ENCODE measurements around the gene VPS8. TPM values are rescaled to one million over a fixed set of nuclear protein-coding genes. Genes with fewer than 3 reads are reported as not detected.
"Not testable (repeated sequence)": the region's sequence is repeated elsewhere in the genome, so short reads cannot be mapped to it uniquely, and the experiment has no call there.

Gene VPS8
- total RNA-seq, 1 experiment from 2014 or later: 31.4 TPM

DNA sequence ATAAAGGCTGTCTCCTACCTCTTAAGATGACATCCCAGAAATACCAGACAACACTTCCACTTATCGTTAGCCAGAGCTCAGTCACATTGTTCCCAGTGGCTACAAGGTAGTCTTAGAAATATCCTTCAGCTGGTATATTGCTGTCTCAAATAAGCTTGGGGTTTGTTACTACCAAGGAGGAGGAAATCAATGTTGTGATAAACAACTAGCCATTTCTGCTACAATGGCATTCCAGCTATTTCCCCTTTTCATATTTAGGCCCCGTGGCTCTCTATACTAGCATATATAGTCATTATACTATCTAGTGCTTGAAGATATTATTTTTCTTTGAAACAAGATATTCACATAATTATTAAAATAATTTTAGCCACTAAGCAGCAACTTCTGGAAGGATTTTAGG is 56.5 kb downstream of the VPS8 start:
- no peak for DNase-seq (ENCODE audit: low read depth)

DNA sequence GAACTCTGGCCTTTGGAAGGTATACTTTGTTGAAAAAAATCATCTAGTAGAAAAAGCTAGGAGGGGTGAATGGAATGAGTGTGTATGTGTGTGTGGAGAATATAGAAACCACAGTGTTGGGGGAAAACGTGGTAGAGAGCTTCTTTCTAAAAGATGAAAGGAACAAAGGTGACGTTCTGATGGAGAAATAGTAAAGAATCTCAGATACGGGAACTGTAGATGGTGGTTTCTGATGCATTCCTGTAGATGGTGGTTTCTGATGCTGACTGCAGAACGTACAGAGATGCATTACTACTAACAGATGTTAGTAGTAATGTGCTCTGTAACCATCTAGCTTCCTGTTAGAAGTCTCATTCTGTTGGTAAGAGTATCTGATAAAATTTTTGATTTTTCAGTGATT is 60.2 kb downstream of the VPS8 start:
- no peak for DNase-seq (ENCODE audit: low read depth)

DNA sequence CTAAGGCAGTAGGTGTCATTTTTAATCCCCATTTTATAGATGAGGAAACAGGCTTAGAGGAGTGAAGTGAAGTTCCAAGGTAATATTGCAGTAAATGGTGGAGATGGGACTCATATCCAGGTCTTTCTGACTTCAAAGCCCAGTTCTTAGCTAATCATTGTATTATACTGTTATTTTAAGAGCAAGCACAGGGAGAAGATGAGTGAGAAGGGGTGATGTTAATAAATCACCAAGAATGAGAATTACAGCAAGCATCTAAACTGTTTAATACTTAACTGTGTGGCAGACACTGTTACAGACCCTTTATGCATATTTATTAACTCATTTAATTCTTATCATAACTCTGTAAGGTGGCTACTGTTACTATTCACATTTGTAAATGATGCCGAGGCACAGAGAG is 61.2 kb downstream of the VPS8 start:
- DNase-seq (ENCODE audit: low read depth): no peak

DNA sequence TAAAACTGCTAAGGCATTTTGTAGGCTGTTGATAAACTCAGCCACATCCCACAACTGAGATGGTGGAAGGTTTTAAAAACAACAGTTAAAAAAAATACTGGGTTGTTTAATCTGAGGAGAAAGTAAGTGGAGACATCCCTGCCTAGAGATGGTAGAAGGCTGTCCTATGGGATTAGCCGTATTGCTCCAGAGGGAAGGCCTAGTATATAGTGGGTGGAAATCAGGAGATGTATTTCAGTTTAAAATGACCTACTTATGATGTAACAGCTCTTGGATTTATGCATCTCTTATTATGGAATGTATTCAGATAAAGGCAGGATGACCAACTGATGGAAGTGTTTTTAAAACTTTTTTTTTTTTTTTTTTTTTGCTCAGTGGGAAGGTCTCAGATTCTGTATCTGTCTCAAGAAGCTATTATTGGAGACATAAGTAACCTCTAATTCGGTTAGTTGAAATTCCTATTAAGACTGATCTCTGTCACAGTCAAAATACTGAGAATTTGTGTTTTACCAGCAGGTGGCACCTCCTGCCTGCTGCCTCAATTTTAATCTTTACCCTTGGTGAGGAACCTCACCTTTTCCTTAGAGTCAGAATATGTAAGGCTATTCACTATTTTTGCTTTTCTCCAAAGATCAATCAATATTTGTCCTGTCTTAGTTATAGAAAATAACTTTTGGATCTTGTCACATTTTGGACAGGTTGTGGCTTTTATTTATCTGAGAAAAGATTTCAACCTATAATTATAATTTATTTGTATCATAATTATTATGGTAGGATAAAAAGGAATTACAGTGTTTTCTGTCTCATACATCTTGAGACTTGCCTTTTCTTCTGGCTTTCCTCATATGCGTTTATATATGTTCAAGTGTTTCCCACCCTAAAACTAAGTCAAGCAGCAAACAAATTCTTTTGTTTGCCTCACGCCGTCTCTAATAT is 63.0 kb downstream of the VPS8 start:
- DNase-seq (ENCODE audit: low read depth): peak; percentile 35

DNA sequence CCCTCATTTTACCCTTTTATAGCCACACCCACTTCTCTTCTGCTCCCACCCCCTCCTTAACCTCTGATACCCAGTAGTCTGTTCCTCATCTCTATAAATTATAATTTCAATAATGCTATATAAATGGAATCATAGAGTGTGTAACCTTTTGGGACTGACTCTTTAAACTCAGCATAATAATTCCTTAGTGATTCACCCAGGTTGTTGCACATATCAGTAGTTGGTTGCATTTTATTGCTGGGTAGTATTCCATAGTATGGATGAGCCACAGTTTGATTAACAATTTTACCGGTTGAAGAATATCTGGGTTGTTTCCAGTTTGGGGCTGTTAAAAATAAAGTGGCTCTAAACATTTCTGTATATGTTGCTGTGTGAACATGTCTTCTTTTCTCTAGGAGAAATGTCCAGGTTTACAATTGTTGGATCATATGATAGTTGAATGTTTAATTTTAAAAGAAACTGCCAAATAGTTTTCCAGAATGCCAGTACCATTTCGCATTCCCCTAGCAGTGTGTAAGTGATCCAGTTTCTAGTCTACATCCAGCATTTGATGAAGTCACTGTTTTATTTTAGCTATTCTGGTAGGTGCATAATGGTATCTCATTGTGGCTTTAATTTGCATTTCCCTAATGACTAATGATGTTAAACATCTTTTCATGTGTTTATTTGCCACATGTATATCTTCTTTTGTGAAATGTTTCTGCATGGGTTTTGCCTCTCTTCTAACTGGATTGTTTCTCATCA is 68.5 kb downstream of the VPS8 start:
- peak; percentile 8 for DNase-seq (ENCODE audit: low read depth)

DNA sequence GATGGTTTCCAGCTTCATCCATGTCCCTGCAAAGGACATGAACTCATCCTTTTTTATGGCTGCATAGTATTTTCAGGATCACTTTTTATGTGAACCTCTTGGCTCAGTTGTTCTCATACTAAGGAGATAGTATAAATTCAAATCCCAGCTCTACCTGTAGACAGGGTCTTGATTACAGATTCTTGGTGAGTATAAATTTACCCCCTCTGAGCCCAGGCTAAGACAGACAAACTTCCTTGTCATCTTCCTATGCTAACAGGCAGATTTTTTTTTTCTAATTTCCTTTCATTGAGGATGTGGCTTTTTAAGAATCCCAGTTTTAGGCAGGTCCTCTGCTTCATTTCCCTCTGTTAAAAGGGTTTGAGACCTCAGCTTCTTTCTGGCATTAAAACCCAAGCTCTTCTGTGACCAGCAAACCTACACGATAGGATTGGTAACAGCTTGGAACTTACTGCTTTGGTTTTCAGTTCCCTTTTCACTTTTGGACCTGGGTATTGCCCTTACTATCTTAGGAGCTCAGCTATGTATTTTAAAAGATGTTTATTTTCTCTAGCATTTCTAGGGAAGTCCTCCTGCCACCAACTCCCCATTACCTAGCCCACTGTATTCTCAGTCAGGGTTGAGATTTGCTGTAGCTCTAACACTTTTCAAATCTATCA is 72.5 kb downstream of the VPS8 start:
- no peak for DNase-seq (ENCODE audit: low read depth)

DNA sequence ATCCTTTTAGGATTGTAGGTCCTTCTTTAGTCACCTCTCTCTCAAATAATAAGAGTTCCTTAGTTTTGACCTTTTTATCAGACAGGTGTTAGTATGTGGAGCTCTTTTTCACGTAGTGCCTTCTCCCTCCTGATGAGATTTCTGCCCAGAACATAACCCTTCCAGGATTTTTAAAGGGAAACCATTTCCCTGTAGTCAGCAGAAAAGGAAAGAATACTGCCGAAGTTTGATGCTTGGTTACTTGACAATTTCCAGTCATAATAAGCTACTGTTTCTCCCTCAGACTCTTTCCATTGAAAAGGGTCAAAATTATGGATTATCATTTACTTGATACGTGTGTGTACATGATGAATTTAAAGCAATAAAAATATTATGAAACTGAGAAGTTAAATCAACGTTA is 73.1 kb downstream of the VPS8 start:
- DNase-seq (ENCODE audit: low read depth): no peak

DNA sequence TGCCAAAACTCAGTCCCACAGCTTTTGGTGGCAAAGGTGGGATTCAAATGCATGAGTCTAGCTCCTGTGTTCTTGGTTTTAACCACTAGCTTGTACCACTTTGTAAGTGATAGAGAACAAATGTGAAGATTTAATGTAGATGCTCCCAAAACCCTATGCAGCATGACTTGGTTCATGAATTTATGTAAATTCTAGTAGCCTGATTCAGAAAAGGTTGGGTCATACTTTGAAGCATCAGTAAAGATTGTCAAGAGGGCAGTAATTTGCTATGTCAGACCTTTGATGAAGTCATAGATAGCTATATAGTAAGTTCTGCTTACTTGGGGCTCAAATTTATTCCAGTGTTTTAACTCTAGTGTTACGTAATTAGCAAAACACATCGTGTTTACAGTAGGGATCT is 75.6 kb downstream of the VPS8 start:
- no peak for DNase-seq (ENCODE audit: low read depth)

DNA sequence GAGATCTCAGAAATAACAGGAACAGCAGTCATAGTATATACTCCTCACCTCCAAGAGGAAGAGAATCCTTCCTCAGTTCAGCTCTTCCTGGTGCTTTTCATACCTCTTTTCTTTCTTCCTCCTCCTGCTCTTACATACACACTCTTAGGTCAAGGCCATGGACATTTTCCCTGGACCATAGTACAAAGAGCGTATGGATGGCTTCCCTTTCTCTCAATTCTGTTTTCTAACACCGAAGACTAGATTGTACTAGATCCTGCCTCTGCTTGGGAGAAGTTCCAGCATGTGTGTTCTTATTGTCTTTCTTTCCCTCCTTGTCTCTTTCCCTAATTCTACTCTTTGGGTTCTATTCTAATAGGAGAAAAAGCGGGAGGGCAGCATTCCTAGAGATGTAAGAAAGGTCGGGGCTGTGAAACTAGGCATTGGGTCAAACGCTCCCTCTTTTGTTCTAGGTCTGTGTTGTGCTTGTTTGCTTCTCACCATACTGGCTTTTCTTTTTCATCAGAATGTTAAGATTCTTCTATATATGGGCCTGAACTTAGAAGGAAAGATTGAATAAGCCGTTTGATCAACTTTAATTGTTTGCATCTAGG is 77.4 kb downstream of the VPS8 start:
- DNase-seq (ENCODE audit: low read depth): no peak

DNA sequence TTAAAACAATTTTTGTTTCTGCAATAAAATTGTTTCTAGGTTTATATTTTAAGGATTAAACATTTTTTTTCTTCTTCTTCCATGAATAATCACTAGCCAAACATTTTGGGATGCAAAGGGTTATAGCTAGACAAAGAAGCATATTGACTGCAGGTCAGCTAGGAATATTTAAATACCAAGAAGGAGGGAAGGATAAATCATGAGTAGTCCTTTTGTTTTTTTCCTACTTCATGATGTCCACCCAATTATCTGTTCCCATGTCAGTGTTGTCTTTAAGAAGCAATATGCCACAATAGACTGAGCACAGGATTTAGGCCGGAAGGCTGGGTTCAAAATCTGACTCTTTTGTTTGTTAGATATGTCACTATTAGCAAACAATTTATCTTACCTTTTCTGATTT is 82.1 kb downstream of the VPS8 start:
- no peak for DNase-seq (ENCODE audit: low read depth)

DNA sequence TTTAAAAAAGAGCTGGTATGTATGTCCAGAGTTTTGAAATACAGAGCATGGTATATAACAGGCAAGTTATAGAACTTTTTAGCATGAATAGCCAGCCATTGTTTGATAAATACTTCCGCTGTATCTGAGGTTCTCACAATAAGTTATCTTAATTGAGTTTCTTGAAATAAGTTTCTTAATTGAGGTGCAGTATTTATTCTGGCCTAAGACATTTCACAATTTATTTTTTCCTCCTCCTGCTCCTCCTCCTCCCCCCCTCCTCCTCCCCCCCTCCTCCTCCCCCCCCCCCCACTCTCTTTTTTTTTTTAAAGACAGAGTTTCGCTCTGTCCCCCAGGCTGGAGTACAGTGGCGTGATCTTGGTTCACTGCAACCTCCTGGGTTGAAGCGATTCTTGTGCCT is 83.4 kb downstream of the VPS8 start:
- DNase-seq (ENCODE audit: low read depth): no peak

DNA sequence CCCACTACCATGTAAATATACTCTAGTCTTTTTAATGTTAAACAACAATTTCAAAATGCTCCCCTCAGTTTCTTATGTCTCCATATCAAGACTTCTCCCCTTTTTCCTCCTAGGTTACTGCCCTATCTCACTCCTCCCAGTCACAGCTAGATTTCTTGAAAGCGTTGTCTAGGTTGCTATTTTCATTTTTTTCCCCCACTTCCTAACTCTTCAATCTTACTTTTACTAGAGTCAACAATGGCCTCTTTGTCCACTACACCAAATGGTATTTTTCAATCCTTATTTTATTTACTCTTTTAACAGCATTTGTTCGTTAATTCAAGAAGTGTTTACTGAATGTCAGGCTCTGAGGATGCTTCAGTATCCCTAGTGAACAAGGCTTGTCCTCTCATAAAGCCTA is 84.4 kb downstream of the VPS8 start:
- DNase-seq (ENCODE audit: low read depth): no peak

DNA sequence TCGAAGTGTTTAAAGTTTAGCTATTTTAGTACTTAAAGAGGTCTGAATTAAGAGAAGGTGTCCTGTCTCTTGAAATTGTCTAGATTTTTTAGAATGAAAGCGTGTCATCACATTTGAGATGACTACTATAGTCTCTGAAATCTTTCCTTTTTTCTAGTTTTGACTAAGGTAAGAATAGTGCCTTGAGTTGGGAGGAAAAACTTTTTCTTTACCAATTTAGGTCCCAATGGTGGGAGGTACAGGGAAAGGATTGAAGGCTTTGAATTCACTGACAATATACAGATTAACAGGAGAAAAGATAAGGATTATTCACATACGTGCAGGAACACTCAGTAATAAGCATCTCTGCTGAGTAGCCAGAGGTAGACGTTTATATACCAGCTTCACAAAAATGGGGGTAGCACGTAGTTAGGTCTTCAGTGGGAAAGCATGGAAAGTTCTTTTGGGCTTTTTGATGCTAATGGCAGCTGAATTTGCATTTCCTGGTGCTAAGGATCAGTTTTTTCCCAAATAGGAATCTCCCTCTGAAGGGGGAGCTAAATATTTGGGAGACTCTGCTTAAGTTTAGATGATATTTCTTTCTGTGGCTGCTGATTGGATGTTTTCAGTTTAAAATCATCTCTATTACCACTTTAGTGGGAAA is 88.1 kb downstream of the VPS8 start:
- DNase-seq (ENCODE audit: low read depth): no peak

DNA sequence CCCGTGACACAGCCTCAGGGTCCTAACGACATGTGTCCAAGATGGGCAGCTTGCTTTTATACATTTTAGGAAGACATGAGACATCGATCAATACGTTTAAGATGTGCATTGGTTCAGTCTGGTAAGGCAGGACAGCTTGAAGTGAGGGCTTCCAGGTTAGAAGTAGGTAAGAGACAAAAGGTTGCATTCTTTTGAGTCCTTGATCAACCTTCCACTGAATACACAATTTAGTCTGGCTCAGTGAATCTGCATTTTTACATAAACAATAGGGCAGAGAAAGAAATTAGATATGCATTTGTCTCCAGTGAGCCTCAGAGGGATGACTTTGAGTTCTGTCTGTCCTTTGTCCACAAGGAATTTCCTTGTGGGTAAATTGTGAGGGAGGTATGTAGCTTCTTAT is 95.1 kb downstream of the VPS8 start:
- not testable (repeated sequence) for DNase-seq (ENCODE audit: low read depth)

DNA sequence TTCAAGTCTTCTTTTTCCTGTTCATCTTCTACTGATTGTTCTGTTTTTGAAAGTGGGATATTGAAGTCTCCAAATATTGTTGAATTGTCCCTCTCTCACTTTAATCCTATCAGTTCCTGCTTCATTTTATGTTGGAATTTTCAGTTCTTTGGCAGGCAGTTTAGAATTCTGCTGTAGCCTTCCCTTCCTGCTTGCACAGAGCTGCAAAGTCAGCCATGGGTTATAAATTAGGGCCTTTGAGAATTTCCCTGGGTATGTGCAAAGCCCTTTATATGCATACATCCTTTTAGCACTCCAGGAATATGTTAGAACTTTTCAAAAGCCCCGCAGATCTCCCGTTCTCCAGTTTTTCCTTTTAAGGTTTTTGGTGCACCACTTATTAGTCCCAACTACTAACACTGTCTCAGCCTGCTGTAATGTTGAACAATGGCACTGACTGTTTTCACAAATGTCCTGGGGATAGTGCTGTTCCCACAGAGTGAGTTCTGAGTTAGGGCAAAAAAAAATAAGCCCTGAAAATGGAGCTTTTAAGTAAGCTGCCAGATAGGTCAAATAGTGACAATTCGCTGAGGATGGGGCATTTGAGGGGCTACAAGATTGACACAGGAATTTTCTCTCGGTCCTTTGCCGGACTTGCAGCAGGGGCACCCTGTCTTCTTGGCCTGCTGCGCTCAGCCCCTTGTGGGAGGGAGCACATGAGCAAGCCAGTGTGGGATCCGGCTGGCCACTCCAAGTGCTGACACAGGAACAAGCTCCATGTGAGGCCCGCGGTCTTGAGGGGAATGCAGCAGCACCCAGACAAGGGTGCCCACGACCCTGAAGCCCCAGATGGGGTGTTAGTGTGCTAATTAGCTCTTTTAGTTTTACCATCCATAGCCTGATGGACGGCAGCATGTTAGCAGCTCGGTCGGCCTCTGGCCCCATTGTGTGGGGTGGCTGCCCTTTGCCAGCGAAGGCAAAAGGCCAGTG is 96.0 kb downstream of the VPS8 start:
- DNase-seq (ENCODE audit: low read depth): no peak

DNA sequence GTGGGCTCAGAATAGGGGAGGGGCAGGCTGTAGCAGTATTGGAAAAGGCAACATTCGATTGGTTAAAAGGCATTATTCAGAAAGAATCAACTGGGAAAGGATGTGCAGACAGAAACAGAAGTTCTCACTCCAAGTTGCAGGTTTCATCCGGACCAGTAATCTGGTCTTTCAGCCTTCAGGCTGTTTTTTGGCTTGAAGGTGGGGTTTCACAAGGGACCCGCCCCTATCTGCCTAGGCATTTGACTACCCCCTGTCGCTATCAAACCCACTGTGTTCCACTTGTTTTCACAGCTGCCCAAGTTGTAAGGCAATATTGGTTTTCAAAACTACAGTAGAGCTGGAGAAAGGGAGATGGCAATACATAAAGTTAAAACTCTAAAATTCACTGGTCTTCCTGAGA is 96.9 kb downstream of the VPS8 start:
- no peak for DNase-seq (ENCODE audit: low read depth)

DNA sequence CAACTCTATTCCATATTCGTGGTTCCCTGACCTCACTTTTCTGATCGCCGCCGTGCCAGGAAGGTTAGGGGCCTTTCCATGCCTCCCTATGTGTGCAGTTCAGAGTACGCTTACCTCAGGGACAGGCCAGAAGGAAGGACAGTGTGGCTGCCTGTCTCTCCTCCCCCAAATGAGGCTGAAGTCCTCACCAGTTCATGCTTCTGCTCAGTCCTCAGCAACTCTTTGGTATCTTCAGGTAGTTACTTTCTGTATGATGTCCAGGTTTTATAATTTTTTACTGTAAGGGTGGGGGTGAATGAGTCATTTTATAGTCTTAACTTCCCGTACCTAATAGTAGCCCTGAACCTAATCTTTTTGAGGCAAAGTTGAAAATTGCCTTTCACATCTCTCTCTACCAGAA is 98.7 kb downstream of the VPS8 start:
- DNase-seq (ENCODE audit: low read depth): no peak

DNA sequence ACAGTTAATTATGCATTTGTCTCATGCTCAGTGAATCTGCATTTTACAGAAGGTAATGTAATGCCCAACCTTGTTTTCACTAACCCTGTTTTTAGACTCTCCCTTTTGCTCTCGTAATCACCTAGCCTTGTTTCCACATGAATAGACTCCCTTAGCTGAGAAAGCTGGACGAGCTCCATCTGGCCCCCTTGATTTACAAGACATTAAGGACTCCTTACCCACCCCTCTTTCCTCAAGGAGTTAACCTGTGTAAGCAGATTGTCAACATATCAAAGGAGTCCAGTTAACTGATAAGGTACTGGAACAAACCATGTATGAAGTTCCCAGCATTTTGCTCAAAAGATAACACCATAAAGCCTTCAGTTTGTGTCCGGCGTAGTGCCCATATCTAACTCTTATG is 99.6 kb downstream of the VPS8 start:
- DNase-seq (ENCODE audit: low read depth): no peak

DNA sequence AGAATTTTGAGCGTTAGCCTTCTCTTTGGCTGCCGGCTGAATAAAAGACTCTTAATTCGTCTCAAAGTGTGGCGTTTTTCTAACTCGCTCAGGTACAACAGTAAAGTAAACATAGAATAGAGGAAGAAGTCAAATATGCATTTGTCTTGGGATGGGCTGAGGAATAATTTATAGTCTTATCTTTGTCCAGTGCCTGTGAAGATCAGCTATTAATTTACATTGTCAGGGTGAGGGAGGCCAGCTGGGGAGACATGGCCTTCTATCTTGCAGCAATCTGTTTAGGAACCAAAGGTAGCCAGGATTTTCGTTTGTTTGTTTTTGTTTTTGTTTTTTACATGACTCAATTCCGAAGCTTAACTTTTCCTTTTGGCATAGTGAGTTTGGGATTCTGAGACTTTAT is 100.2 kb downstream of the VPS8 start:
- no peak for DNase-seq (ENCODE audit: low read depth)

DNA sequence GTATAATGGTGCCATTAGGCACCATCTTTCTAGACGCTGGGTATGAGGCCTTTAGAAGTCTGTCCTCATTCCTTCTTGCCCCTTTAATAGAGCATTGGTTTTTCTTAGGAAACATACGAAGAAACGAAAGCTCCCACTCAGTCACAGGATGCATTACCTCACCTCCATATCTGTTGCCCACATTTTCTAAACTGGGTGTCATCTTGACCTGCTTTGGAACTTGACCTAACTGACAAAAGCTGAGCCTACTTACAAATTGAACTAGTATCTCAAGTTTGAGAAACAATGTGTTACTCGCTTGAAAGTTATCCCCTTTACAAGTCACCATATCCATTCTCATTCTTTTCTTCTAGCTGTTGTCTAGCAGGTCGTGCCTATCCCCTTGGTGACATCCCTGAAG is 102.7 kb downstream of the VPS8 start:
- DNase-seq (ENCODE audit: low read depth): no peak

DNA sequence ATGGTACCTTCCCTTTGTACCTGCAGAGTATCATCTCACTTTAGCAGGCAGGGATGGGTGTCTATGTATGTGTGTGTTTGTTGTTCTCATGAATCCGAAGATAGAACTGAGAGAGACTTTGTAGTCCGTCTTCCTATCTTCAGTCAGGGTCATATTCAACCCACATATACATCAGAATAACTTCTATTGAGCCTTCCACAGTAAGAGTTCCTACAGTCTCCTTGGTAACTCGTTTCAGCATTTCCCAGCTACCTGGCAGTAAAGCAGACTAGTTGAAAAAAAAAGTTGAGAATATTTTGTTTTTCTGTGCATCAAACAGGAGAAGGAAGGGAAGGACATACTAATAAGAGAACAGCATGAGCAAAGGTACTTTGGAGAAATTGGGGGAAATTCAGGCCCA is 106.8 kb downstream of the VPS8 start:
- DNase-seq (ENCODE audit: low read depth): no peak
